Spleen (tissue), 11 donors: ENCODE results near the gene E2F7. TPM values are rescaled to one million over a fixed set of nuclear protein-coding genes. Genes with fewer than 3 reads are reported as not detected.

Experiments
- DNase-seq: peaks from one replicate; pipeline ENCODE4 v3.0.0-alpha.2; 2020
- H3K27ac ChIP-seq, 8 donors: fragments of 200-600 bp; sonication (generic) in 7 of 8; 1 replicate in 4 of 8; 2 replicates in 4 of 8; pipeline versions ENCODE4 v1.5.0 to v1.8.0; 2016 to 2021; ENCODE audit warnings: inconsistent platforms in 4 of 8, mild to moderate bottlenecking in 4 of 8, moderate library complexity in 1 of 8
- H3K27me3 ChIP-seq, 7 donors: fragments of 200-600 bp; sonication (generic) in 6 of 7; replicated peaks in 1 of 7; 1 replicate in 4 of 7; 2 replicates in 3 of 7; pipeline versions ENCODE4 v1.5.0 to v1.8.0; 2016 to 2021; ENCODE audit warnings: inconsistent platforms in 3 of 7, mild to moderate bottlenecking in 1 of 7
- H3K36me3 ChIP-seq, 6 donors: fragments of 200-600 bp; sonication (generic) in 5 of 6; 1 replicate in 4 of 6; 2 replicates in 2 of 6; pipeline versions ENCODE4 v1.5.0 to v1.8.0; 2016 to 2021; ENCODE audit warnings: inconsistent platforms in 2 of 6
- H3K4me1 ChIP-seq, 6 donors: fragments of 200-600 bp; sonication (generic) in 5 of 6; 1 replicate in 3 of 6; 2 replicates in 3 of 6; pipeline versions ENCODE4 v1.5.0 to v1.8.0; 2016 to 2021; ENCODE audit warnings: inconsistent platforms in 3 of 6
- H3K4me3 ChIP-seq, 8 donors: fragments of 200-600 bp; sonication (generic) in 7 of 8; 1 replicate in 4 of 8; 2 replicates in 4 of 8; pipeline versions ENCODE4 v1.5.0 to v1.8.0; 2016 to 2021; ENCODE audit warnings: inconsistent platforms in 4 of 8, mild to moderate bottlenecking in 4 of 8, moderate library complexity in 2 of 8
- H3K9me3 ChIP-seq, 8 donors: fragments of 200-600 bp; sonication (generic) in 7 of 8; 1 replicate in 4 of 8; 2 replicates in 4 of 8; pipeline versions ENCODE4 v1.5.0 to v1.8.0; 2016 to 2021; ENCODE audit warnings: inconsistent platforms in 4 of 8
- POLR2A ChIP-seq, 3 donors: fragments of 450-650 bp; IDR thresholded peaks; one replicate each; pipeline ENCODE4 v1.5.1; 2017; ENCODE audit warnings: antibody characterized with exemption in 3 of 3, mild to moderate bottlenecking in 1 of 3
- POLR2AphosphoS5 ChIP-seq, 3 donors: sonication (generic); formaldehyde crosslinking; IDR thresholded peaks; one replicate each; pipeline ENCODE4 v1.5.1; 2017; ENCODE audit warnings: antibody characterized with exemption in 3 of 3
- WGBS, 5 donors: extraction: QIAGEN DNeasy Blood & Tissue Kit in 3 of 5; methylation state at CpG; one replicate each; pipeline versions ENCODE4 v1.1.5 to v1.1.7; 2013 to 2018; 5-methylcytosine and 5-hydroxymethylcytosine counted together
- intact Hi-C: fragments of 100-400 bp; cut with DNase I; formaldehyde crosslinking; loops from one replicate; pipeline ENCODE4 v1.15.0; 2023; ENCODE audit warnings: low total_unique reads
- polyA plus RNA-seq, 3 donors: library from polyadenylated mRNA; stranded (reverse); fragments of 200-250 nt; gene quantifications; one replicate each; pipeline ENCODE4 v1.2.1, GENCODE V29; 2013
- total RNA-seq, 7 donors: library from RNA; depleted of rRNA in 3 of 7; stranded (reverse); fragments of >200 nt in 3 of 7; fragmentation: NEBNext Ultra II Directional in 4 of 7; extraction: Animal tissue kit (Norgen Biotek cat#: 25700) in 4 of 7; gene quantifications; one replicate each; pipeline versions ENCODE4 v1.1.0 to v1.2.1, GENCODE V29; 2016 to 2021
- TF ChIP-seq, protein P1 (sequence below), 11 experiments: fragments of 200-600 bp in 7 of 11; fragments of 450-650 bp in 4 of 11; sonication (generic) in 4 of 11; IDR thresholded peaks in 8 of 11; conservative IDR thresholded peaks in 3 of 11; 1 replicate in 7 of 11; 2 replicates in 4 of 11; pipeline versions ENCODE4 v1.4.0 to v1.8.0; 2016 to 2021; ENCODE audit warnings: antibody characterized with exemption in 11 of 11, inconsistent platforms in 4 of 11, mild to moderate bottlenecking in 1 of 11
- donor health status: healthy with polysubstance abuse.
- donor health status: DM: no; HTN: no; CAD: no; lungs with moderate emphysema.
- donor health status: DM: no; HTN: no; CAD: no.
- donor health status: Bipolar disorder and iron deficiency.
- donor health status: healthy.
- donor health status: DM: no; HTN: no; CAD: no.
- donor health status: DM: yes; HTN: yes; CAD: no.

Gene E2F7
- total and polyA plus RNA-seq, 10 donors: 0.09 to 2.2 (median 0.95) TPM

DNA sequence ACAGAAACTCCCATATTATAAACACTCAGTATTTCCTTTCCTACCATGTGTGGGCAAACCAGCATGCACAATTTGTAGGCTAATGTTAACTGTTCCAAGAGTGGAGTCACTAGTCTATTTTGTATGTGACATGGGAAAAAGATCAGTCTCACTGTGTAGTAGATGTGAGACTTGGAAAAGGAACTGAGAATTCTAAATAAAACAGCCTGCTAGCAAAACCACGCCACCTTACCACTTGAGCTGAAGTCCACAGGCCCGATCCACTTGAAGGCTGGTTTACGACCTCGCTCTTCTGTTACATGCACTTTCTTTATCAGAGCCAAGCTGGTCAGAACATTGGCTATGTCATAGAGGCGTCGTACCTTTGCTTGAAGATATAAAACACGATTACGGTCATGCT lies 22.5 kb downstream of the E2F7 start:
- no peaks in the 10 kb centered on the region for H3K27me3 ChIP-seq
- H3K9me3 ChIP-seq: peaks cover 3 to 12% (median 10%) of the 10 kb centered on the region in 8 donors
- intact Hi-C loops: no loop called here
- H3K27ac ChIP-seq: no peak overlapping the region
- DNase-seq: no peak
- TF ChIP-seq POLR2A (IDR thresholded peaks at IDR 0.05) (no peak), POLR2AphosphoS5 (IDR thresholded peaks at IDR 0.05) (no peak)
- TF ChIP-seq, protein P1, sequence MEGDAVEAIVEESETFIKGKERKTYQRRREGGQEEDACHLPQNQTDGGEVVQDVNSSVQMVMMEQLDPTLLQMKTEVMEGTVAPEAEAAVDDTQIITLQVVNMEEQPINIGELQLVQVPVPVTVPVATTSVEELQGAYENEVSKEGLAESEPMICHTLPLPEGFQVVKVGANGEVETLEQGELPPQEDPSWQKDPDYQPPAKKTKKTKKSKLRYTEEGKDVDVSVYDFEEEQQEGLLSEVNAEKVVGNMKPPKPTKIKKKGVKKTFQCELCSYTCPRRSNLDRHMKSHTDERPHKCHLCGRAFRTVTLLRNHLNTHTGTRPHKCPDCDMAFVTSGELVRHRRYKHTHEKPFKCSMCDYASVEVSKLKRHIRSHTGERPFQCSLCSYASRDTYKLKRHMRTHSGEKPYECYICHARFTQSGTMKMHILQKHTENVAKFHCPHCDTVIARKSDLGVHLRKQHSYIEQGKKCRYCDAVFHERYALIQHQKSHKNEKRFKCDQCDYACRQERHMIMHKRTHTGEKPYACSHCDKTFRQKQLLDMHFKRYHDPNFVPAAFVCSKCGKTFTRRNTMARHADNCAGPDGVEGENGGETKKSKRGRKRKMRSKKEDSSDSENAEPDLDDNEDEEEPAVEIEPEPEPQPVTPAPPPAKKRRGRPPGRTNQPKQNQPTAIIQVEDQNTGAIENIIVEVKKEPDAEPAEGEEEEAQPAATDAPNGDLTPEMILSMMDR (IDR thresholded peaks at IDR 0.05 in 8 of 11, conservative IDR thresholded peaks at IDR 0.05 in 3 of 11): no peak
- WGBS, 5 donors: 92 to 95% (median 94%) methylated on average over 8 of the region's 8 CpGs
- no peak overlapping the region for H3K4me3 ChIP-seq
- peaks cover 0 to 39% (median 0%) of the 10 kb centered on the region in 6 donors for H3K36me3 ChIP-seq
- no peaks in the 10 kb centered on the region for H3K4me1 ChIP-seq

DNA sequence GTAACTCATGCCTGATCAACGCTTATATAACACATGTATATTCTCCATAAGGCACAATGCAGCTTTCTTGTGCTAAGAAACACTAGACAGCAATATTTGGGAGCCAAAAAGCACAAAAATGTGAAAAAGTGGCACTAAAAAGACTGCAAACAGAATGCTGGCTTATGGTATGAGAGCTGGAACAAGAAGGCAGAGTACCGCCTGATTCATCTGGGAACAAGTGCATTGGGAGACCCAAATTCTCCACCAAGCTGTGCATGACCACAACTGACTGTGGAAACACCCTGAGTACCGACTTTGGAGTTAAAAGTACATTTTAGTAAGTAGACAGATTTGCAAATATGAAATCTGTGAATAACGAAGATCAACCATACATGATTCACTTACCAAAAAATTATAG lies 25.1 kb downstream of the E2F7 start:
- no peaks in the 10 kb centered on the region for H3K4me1 ChIP-seq
- peaks cover 3 to 18% (median 11%) of the 10 kb centered on the region in 8 donors for H3K9me3 ChIP-seq
- no peak overlapping the region for H3K27ac ChIP-seq
- intact Hi-C loops: no loop called here
- H3K27me3 ChIP-seq: no peaks in the 10 kb centered on the region
- no peak overlapping the region for H3K4me3 ChIP-seq
- TF ChIP-seq POLR2A (IDR thresholded peaks at IDR 0.05): no peak
- TF ChIP-seq, protein P1 (IDR thresholded peaks at IDR 0.05 in 8 of 11, conservative IDR thresholded peaks at IDR 0.05 in 3 of 11): no peak
- no peak for TF ChIP-seq POLR2AphosphoS5 (IDR thresholded peaks at IDR 0.05)
- DNase-seq: no peak
- 95 to 97% (median 96%) methylated on average over 4 of the region's 4 CpGs for WGBS, 5 donors
- peaks cover 0 to 23% (median 0%) of the 10 kb centered on the region in 6 donors for H3K36me3 ChIP-seq

DNA sequence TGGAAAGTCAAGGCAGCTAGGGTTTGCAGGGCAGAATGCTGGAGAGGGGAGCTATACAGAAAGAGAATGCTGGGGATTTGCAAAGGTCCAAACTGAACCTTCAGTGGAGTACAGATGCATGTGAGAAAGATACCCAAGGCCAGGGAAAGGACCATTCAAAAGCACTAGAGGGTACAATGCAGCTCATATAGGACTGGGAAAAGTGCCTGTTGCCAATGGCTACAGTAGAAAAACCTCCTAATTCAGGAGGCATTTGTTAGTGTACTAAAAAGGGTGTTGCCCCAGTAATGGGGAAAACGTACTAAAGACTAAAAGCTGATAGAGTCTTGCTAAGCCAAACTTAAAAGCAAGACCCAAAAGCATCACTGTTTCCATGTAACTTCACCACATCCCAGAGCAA lies 30.1 kb downstream of the E2F7 start:
- no peak for DNase-seq
- H3K4me3 ChIP-seq: no peak overlapping the region
- TF ChIP-seq, protein P1 (IDR thresholded peaks at IDR 0.05 in 8 of 11, conservative IDR thresholded peaks at IDR 0.05 in 3 of 11): no peak
- TF ChIP-seq POLR2AphosphoS5 (IDR thresholded peaks at IDR 0.05): no peak
- no peak for TF ChIP-seq POLR2A (IDR thresholded peaks at IDR 0.05)
- intact Hi-C loops: no loop called here
- no peaks in the 10 kb centered on the region for H3K4me1 ChIP-seq
- peaks cover 3 to 18% (median 11%) of the 10 kb centered on the region in 8 donors for H3K9me3 ChIP-seq
- no peak overlapping the region for H3K27ac ChIP-seq
- WGBS, 5 donors: 88 to 96% (median 92%) methylated on average over 1 of the region's 1 CpG
- H3K36me3 ChIP-seq: peaks cover 0 to 23% (median 0%) of the 10 kb centered on the region in 6 donors
- H3K27me3 ChIP-seq: no peaks in the 10 kb centered on the region

DNA sequence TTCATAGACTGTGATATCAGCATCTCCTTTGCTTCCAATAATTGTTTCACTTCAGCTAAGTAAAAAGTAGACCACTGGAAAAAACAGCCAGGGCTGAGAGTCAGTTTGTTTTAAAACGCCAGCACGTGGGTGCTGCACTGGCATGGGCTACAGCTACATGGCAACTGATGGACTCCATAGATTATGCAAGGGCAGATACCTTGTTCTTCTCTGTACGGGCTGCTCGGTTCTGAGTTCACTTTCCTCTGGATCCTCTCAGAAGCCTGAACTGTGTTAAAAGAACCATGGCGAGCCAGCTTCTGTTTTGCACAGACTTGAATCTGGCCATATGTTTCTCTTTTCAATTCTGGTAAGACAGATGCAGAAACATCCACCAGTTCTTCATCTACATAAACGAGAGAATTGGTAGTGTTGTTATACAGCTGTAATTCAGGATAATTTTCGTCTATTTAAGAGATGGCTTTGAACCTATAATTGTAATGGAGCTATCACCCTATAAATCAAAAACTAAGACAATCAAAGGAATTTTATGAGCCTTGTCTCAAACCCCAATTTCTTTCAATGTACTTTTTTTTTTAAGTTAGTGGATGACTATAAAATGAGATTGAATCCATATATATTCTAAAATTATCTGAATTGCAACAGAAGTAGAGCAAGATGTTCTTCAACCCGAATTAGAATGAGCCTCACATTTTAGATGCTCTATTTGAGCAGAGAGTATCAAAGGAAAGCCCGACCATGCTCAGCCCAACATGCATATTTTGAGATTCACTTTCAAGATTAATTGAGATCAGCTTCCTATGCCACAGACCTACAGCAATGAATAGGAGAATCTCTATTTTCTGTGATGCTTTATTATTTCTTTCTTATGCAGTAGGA lies 31.5 kb downstream of the E2F7 start:
- WGBS, 5 donors: 91 to 95% (median 95%) methylated on average over 9 of the region's 9 CpGs
- H3K36me3 ChIP-seq: peaks cover 0 to 35% (median 0%) of the 10 kb centered on the region in 6 donors
- no peak overlapping the region for H3K27ac ChIP-seq
- intact Hi-C loops: no loop called here
- H3K4me1 ChIP-seq: no peaks in the 10 kb centered on the region
- H3K4me3 ChIP-seq: no peak overlapping the region
- TF ChIP-seq POLR2AphosphoS5 (IDR thresholded peaks at IDR 0.05) (no peak), POLR2A (IDR thresholded peaks at IDR 0.05) (no peak)
- TF ChIP-seq, protein P1 (IDR thresholded peaks at IDR 0.05 in 8 of 11, conservative IDR thresholded peaks at IDR 0.05 in 3 of 11): no peak
- DNase-seq: no peak
- H3K9me3 ChIP-seq: peaks cover 3 to 16% (median 11%) of the 10 kb centered on the region in 8 donors
- no peaks in the 10 kb centered on the region for H3K27me3 ChIP-seq
